CD14-positive monocyte (primary cell): ENCODE measurements around the gene STOX2. TPM values are rescaled to one million over a fixed set of nuclear protein-coding genes. Genes with fewer than 3 reads are reported as not detected.

ENCODE experiments used
- DNase-seq, 3 donors: peaks; one replicate each; pipeline ENCODE4 v3.0.0-alpha.2; 2011 to 2022
- H2AFZ ChIP-seq: 2 replicates; pipeline ENCODE4 v1.6.0; 2012; ENCODE audit warnings: mild to moderate bottlenecking, low read depth, low read length, inconsistent platforms; ENCODE audit not compliant: insufficient read depth, poor library complexity, severe bottlenecking
- H3K27ac ChIP-seq, 2 donors: 1 replicate in 1 of 2; 2 replicates in 1 of 2; pipeline ENCODE4 v1.5.1; 2012 to 2013; ENCODE audit warnings: low read length in 2 of 2, control low read depth in 1 of 2, inconsistent platforms in 1 of 2, low read depth in 1 of 2, mild to moderate bottlenecking in 1 of 2
- H3K27me3 ChIP-seq, 2 donors: one replicate each; pipeline versions ENCODE4 v1.6.0 to v1.6.1; 2011 to 2013; ENCODE audit warnings: low read length in 2 of 2; ENCODE audit not compliant: control insufficient read depth in 2 of 2, insufficient read depth in 2 of 2
- H3K36me3 ChIP-seq, 2 donors: replicated peaks in 1 of 2; 1 replicate in 1 of 2; 2 replicates in 1 of 2; pipeline versions ENCODE4 v1.5.1 to v1.6.1; 2012 to 2013; ENCODE audit warnings: low read length in 2 of 2, control low read depth in 1 of 2, inconsistent platforms in 1 of 2, mild to moderate bottlenecking in 1 of 2; ENCODE audit not compliant: insufficient read depth in 2 of 2, control insufficient read depth in 1 of 2
- H3K4me1 ChIP-seq, 2 donors: 1 replicate in 1 of 2; 2 replicates in 1 of 2; pipeline versions ENCODE4 v1.5.1 to v1.6.1; 2012 to 2013; ENCODE audit warnings: low read length in 2 of 2, control low read depth in 1 of 2, inconsistent platforms in 1 of 2, mild to moderate bottlenecking in 1 of 2, moderate library complexity in 1 of 2; ENCODE audit not compliant: insufficient read depth in 2 of 2, control insufficient read depth in 1 of 2
- H3K4me2 ChIP-seq: replicated peaks from 2 replicates; pipeline ENCODE3; 2012; ENCODE audit warnings: low read length, moderate library complexity, mild to moderate bottlenecking; ENCODE audit not compliant: poor library complexity, severe bottlenecking; ENCODE audit errors: extremely low read depth
- H3K4me3 ChIP-seq, 3 experiments: fragments of 200-600 bp in 1 of 3; sonication (generic) in 1 of 3; replicated peaks in 1 of 3; 1 replicate in 2 of 3; 2 replicates in 1 of 3; pipeline ENCODE4 v1.5.1; 2011 to 2013; ENCODE audit warnings: low read length in 3 of 3, mild to moderate bottlenecking in 3 of 3, control low read depth in 2 of 3, low read depth in 2 of 3, inconsistent platforms in 1 of 3, moderate library complexity in 1 of 3
- H3K79me2 ChIP-seq: 2 replicates; pipeline ENCODE4 v1.6.0; 2012; ENCODE audit warnings: mild to moderate bottlenecking, control low read depth, inconsistent platforms, low read length, moderate library complexity; ENCODE audit not compliant: insufficient read depth
- H3K9ac ChIP-seq: 2 replicates; pipeline ENCODE4 v1.6.0; 2017; ENCODE audit warnings: low read length, mild to moderate bottlenecking; ENCODE audit not compliant: insufficient read depth, poor library complexity, severe bottlenecking
- H3K9me3 ChIP-seq, 2 donors: replicated peaks in 1 of 2; 1 replicate in 1 of 2; 2 replicates in 1 of 2; pipeline versions ENCODE4 v1.5.1 to v1.6.1; 2012 to 2013; ENCODE audit warnings: low read length in 2 of 2, control low read depth in 1 of 2; ENCODE audit not compliant: control insufficient read depth in 1 of 2, insufficient read depth in 1 of 2
- H4K20me1 ChIP-seq: 2 replicates; pipeline ENCODE4 v1.6.0; 2012; ENCODE audit warnings: mild to moderate bottlenecking, low read length, control low read depth, moderate library complexity; ENCODE audit not compliant: insufficient read depth
- H3K27ac Mint-ChIP-seq, 7 donors: one replicate each; pipeline ENCODE4 v1.8.0; 2020; ENCODE audit warnings: mild to moderate bottlenecking in 7 of 7, mixed read lengths in 7 of 7, moderate library complexity in 6 of 7, inconsistent platforms in 2 of 7
- H3K27me3 Mint-ChIP-seq, 3 donors: one replicate each; pipeline ENCODE4 v1.8.0; 2021 to 2022; ENCODE audit warnings: low read depth in 3 of 3, mild to moderate bottlenecking in 3 of 3, mixed read lengths in 3 of 3, moderate library complexity in 3 of 3, inconsistent platforms in 1 of 3
- H3K36me3 Mint-ChIP-seq, 2 donors: one replicate each; pipeline ENCODE4 v1.8.0; 2020; ENCODE audit warnings: mixed read lengths in 2 of 2, inconsistent platforms in 1 of 2, mild to moderate bottlenecking in 1 of 2
- H3K4me1 Mint-ChIP-seq: one replicate; pipeline ENCODE4 v1.8.0; 2020; ENCODE audit warnings: mild to moderate bottlenecking, mixed read lengths
- H3K4me3 Mint-ChIP-seq, 2 donors: one replicate each; pipeline ENCODE4 v1.8.0; 2020; ENCODE audit warnings: mild to moderate bottlenecking in 2 of 2, mixed read lengths in 2 of 2, moderate library complexity in 1 of 2
- H3K9me3 Mint-ChIP-seq, 7 donors: one replicate each; pipeline ENCODE4 v1.8.0; 2020 to 2022; ENCODE audit warnings: mixed read lengths in 7 of 7, mild to moderate bottlenecking in 6 of 7, moderate library complexity in 6 of 7, inconsistent platforms in 2 of 7
- WGBS: methylation state at CpG from one replicate; pipeline ENCODE4 v1.1.5; 2013; ENCODE audit warnings: missing lambda C conversion rate; ENCODE audit not compliant: insufficient coverage; 5-methylcytosine and 5-hydroxymethylcytosine counted together
- intact Hi-C, 2 donors: fragments of 100-400 bp; cut with micrococcal nuclease; formaldehyde crosslinking; loops; one replicate each; pipeline versions ENCODE4 v1.15.0 to v1.15.1; 2023
- polyA plus RNA-seq, 3 donors: library from polyadenylated mRNA; depleted of rRNA in 1 of 3; unstranded in 2 of 3; stranded (reverse) in 1 of 3; fragments of 300-500 nt in 2 of 3; fragments of >200 nt in 1 of 3; fragmentation: Illumina TruSeq in 2 of 3; gene quantifications; 1 replicate in 2 of 3; 2 replicates in 1 of 3; pipeline ENCODE4 v1.2.3, GENCODE V29; 2012 to 2021
- TF ChIP-seq, protein P1 (sequence below): fragments of 200-600 bp; IDR thresholded peaks from one replicate; pipeline ENCODE4 v1.8.0; 2022; ENCODE audit warnings: antibody characterized with exemption, mild to moderate bottlenecking

Gene STOX2
- polyA plus RNA-seq, 3 donors, result 0.01 TPM; not detected in 2

DNA sequence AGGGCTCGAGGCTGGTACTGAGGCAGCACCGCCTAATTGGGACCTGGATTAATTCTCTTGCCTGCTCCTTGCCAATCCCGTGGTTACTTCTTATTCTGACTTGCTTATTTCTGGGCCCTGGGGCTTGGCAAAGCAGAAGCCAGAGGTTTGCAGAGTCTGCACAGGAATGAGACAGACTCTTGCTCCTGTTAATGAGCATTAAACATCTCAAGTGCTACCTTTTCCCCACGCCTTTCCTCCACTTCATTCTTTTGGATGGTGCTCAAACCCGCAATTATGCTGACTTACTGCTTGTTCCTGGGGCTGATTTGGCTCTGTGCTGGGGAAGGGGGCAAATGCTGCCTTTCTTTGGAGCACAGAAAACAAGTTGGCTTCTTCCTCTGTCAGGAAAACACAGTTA is 16.5 kb upstream of the STOX2 start:
- no peak overlapping the region for H3K4me3 ChIP-seq
- no peaks in the 10 kb centered on the region for H3K27me3 ChIP-seq
- Mint-ChIP-seq H3K27ac (no peak overlapping the region), H3K4me3 (no peak overlapping the region), H3K36me3 (no peaks in the 10 kb centered on the region), H3K4me1 (no peaks in the 10 kb centered on the region), H3K9me3 (peaks cover 0 to 3% (median 0%) of the 10 kb centered on the region in 7 donors), H3K27me3 (peaks cover 0 to 3% (median 1%) of the 10 kb centered on the region in 3 donors)
- no peaks in the 10 kb centered on the region for H3K79me2 ChIP-seq
- intact Hi-C loops, result no loop called here
- 87% methylated on average over 4 of the region's 5 CpGs for WGBS
- H4K20me1 ChIP-seq, result no peaks in the 10 kb centered on the region
- no peak overlapping the region for H3K4me2 ChIP-seq
- no peak overlapping the region for H2AFZ ChIP-seq
- H3K9ac ChIP-seq, result no peak overlapping the region
- H3K4me1 ChIP-seq, result no peaks in the 10 kb centered on the region
- TF ChIP-seq, protein P1, sequence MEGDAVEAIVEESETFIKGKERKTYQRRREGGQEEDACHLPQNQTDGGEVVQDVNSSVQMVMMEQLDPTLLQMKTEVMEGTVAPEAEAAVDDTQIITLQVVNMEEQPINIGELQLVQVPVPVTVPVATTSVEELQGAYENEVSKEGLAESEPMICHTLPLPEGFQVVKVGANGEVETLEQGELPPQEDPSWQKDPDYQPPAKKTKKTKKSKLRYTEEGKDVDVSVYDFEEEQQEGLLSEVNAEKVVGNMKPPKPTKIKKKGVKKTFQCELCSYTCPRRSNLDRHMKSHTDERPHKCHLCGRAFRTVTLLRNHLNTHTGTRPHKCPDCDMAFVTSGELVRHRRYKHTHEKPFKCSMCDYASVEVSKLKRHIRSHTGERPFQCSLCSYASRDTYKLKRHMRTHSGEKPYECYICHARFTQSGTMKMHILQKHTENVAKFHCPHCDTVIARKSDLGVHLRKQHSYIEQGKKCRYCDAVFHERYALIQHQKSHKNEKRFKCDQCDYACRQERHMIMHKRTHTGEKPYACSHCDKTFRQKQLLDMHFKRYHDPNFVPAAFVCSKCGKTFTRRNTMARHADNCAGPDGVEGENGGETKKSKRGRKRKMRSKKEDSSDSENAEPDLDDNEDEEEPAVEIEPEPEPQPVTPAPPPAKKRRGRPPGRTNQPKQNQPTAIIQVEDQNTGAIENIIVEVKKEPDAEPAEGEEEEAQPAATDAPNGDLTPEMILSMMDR, result no peak
- no peaks in the 10 kb centered on the region for H3K36me3 ChIP-seq
- H3K9me3 ChIP-seq, result no peaks in the 10 kb centered on the region
- no peak for DNase-seq
- no peak overlapping the region for H3K27ac ChIP-seq

DNA sequence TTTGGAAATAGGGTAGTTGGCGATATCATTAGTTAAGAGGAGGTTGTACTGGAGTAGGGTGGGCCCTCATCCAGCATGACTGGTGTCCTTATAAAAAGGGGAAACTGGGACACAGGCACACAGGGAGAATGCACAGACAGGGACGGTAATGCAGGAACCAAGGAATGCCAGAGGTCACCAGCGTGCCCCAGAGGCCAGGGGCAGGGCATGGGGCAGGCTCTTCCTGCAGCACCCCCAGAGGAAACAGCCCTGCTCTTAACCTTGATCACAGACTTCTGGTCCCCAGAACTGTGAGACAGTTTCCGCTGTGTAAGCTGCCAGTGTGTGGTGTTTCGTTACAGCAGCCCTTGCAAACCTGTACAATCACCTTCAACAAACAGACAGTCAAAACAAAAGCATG is 15.9 kb upstream of the STOX2 start:
- H3K4me3 Mint-ChIP-seq, result no peak overlapping the region
- no peaks in the 10 kb centered on the region for H3K36me3 Mint-ChIP-seq
- Histone ChIP-seq H3K9me3 (no peaks in the 10 kb centered on the region), H3K27ac (no peak overlapping the region), H4K20me1 (no peaks in the 10 kb centered on the region), H3K79me2 (no peaks in the 10 kb centered on the region), H3K4me1 (no peaks in the 10 kb centered on the region), H3K27me3 (no peaks in the 10 kb centered on the region), H2AFZ (no peak overlapping the region), H3K4me2 (no peak overlapping the region), H3K36me3 (no peaks in the 10 kb centered on the region), H3K9ac (no peak overlapping the region), H3K4me3 (no peak overlapping the region)
- TF ChIP-seq, protein P1, result no peak
- peaks cover 0 to 3% (median 1%) of the 10 kb centered on the region in 3 donors for H3K27me3 Mint-ChIP-seq
- DNase-seq, result no peak
- intact Hi-C loops, result no loop called here
- H3K9me3 Mint-ChIP-seq, result peaks cover 0 to 3% (median 0%) of the 10 kb centered on the region in 7 donors
- no peak overlapping the region for H3K27ac Mint-ChIP-seq
- no peaks in the 10 kb centered on the region for H3K4me1 Mint-ChIP-seq
- 90% methylated on average over 2 of the region's 5 CpGs for WGBS
